GM18505 (cell line): ENCODE measurements around the gene ARHGEF38.

Experiments
- ATAC-seq: cut with Tn5 transposase; IDR thresholded peaks from one replicate; pipeline ENCODE4 v1.9.1; 2021; ENCODE audit not compliant: unreplicated experiment
- POLR2A ChIP-seq: IDR thresholded peaks from 4 replicates; pipeline ENCODE4 v1.6.1; 2011; ENCODE audit warnings: borderline replicate concordance; ENCODE audit not compliant: insufficient read depth, insufficient read length; ENCODE audit errors: extremely low read depth

ARHGEF38 gene, protein sequence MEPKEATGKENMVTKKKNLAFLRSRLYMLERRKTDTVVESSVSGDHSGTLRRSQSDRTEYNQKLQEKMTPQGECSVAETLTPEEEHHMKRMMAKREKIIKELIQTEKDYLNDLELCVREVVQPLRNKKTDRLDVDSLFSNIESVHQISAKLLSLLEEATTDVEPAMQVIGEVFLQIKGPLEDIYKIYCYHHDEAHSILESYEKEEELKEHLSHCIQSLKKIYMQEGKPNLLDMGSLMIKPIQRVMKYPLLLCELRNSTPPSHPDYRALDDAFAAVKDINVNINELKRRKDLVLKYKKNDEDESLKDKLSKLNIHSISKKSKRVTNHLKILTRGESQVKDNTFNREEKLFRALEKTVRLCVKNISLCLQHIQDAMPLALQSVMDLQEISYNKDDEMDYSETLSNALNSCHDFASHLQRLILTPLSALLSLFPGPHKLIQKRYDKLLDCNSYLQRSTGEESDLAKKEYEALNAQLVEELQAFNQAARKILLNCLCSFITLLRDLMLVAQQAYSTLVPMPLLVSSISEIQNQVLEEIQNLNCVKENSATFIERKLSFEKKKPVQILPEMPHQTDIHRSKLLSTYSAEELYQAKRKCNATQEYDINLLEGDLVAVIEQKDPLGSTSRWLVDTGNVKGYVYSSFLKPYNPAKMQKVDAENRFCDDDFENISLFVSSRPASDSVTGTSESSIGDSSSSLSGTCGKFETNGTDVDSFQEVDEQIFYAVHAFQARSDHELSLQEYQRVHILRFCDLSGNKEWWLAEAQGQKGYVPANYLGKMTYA

DNA sequence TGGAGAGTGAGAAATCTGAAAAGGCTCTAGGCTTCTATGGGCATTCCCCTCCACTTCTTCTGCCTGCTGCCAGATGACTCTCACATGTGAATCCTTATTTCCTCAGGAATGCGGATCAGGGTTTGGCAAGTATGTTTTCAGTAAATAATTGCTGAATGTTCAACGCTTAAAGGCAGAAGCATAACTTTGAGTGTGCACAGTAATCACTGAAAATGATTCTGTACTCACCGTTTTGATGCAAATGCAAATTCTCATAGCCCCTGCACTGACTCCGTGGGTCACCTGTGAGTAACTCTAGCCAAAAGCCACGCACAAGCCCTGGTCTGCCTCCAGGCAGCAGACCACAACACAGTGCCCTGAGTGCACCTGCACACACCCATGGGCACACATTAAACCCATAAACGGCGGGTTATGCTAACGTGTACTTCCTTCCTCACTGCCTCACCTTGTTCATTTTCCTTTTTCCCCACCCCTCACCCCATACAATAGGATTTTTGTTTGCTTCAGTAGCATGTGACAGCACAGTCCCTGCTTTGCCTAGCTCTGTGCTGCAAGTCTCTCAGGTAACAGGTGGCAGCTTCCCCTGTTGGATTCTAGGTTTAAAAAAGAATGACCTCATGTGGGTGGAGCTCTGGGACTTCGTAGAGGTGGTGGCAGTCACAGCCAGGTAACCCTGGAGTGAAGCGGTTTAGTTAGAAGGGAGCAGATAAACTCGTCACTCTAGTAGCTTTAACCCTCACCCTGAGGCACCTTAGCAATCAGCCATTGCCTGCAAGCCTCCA lies at the start of gene ARHGEF38:
Gene ARHGEF38 (plus strand): TSS at position 656 of the 782 bp plus-strand sequence. CDS start 146 bp downstream, outside the sequence.
- ATAC-seq: no peak
- TF ChIP-seq POLR2A: no peak

DNA sequence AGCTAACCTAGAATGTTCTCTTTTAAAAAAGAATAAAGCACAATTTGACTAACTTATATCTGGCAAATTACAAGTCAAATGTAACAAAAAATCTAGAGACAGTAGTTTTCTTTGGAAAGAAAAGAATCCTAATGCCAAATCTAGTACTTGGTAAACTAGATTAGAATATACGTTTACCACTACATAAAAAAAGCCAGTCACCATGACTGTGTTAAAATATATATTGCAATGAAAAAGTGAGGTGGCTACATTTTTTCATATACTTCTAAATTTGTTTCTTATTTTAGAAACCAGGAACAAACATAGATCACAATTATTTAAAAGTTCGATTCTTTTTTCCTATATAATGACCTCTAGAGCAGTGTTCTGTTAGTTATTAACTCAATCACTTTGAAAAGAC lies 48.9 kb upstream of the ARHGEF38 start:
- ATAC-seq: no peak
- TF ChIP-seq POLR2A: no peak

DNA sequence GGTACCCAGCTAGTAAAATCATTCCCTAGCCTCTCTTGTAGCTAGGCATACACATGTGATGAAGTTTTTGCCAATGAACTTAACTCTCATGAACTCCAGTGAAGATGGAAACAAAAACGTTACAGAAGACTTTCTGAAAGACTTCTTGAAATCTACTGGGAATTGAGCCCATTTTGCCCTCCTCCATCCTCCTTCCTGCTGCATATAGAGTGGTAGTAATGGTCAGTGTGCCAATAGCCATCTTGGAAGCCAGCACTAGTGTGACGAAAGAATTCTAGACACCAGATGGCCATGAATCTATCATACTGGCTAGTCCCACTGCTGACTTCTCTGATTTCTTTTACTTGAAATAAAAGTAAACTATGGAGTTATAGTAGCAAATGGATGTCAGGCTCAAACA lies 47.7 kb upstream of the ARHGEF38 start:
- TF ChIP-seq POLR2A: no peak
- ATAC-seq: no peak

DNA sequence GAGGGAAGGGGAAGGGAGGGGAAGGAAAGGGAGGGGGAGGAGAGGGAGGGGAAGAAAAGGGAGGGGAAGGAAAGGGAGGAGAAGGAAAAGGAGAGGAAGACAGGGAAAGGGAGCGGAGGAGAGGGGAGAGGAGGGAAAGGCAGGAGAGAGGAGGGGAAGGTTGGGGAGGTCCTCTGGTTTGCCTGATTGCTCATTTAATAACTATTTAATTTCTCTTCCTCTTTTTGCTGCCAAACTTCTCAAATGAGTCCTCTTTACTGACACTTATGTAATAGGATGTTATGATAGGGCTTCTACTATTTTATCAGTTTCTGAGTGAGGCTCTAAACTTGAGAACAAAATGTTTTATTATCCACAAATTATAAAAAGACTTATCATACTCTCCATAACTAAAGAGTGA lies 43.1 kb upstream of the ARHGEF38 start:
- TF ChIP-seq POLR2A: no peak
- peak; percentile 98 for ATAC-seq

DNA sequence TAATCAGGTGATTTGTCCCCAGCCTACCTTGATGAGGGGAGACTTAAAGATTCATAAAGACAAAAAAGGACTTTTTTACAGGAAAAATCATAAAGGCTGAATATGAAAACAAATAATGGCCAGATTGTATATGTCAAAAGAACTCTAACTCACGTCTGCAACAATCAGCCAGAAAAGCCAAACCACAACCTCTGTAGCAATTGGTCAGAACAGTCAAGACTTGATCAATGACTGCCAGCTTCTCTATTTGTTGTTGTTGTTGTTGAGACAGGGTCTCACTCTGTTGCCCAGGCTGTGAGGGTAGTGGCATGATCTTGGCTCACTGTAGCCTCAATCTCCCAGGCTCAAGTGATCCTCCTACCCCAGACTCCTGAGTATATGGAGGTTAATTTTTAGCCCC lies 42.7 kb upstream of the ARHGEF38 start:
- no peak for TF ChIP-seq POLR2A
- no peak for ATAC-seq

- TF ChIP-seq POLR2A: no peak
- no peak for ATAC-seq
These were observed 42.2 kb upstream of the ARHGEF38 start for GRCh38 chr4:105510245-105510644.

DNA sequence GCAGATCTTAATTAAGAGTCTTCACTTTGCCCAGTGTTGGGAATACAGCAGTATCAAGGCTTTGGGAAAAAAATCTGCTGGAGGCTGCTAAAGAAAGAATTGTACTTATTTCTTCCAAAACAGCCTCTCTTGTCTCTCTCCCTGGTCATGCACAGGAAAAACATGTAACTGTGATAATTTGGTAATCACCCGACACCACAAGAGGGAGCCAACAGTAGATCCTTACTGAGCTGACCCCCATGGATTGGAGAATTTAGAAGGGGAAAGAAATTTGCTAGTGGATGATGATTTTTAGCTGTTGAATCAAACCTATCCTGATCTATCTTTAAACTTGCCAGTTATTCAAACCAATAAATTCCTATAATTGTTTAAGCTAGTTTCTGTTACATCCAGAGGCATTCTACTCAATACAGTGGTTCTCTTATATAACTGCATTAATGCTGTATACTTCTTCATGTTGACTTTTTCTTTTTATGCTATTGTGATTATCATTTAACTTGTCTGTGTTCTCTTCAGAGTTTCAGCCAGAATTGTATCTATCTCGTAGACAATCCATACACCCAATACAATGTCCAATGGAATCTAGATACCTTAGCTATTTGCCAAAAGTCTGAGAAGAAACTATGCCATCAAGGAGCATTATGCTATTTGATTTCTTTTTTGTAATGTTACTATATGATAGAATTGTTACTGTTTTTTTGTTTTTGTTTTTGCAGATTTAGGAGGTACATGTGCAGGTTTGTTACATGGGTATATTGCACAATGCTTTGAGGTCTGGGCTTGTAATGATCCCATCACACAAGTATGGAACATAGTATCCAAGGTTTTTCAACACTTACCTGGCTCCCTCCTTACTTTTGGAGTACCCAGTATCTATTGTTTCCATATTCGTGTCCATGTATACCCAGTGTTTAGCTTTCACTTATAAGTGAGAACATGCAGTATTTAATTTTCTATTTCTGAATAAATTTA lies 31.3 kb upstream of the ARHGEF38 start:
- no peak for TF ChIP-seq POLR2A
- ATAC-seq: peak; percentile 74

DNA sequence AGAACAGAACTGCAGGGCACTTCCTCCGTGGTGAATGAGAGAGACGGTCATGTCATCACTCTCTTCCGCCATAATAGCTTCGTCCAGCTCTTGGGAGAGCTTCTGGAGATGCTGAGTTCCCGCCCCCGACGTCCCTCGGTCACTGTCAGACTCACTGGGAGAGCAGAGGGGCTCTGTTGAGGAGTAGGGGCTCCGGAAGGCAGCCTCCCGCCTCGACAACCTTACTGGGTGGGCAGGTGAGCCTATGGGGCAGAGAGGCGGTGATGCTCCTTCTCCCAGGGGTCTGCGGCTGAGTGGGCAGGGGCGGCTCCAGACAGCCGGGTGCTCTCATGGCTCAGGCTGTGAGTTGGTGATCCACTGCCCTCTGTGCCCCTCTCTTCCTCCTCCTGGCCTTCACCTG lies 25.8 kb upstream of the ARHGEF38 start:
- ATAC-seq: no peak
- no peak for TF ChIP-seq POLR2A

GRCh38 chr4:105527081-105527480 lies 25.3 kb upstream of the ARHGEF38 start:
- no peak for ATAC-seq
- TF ChIP-seq POLR2A: no peak

DNA sequence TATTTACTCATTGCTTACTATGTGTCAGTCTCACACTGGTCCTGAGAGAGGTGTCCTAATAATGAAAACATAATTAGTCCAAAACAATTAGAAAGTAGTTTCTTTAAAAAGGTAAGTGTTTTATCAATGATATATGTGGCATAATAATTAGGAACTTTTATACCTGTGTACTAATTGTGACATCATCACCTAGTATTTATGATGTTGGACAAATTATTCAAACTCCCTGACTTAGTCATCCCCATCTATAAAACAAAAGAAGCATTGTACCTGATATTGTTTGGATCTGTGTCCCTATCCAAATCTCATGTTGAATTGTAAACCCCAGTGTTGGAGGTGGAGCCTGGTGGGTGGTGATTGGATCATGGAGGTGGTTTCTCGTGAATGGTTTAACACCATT lies 15.8 kb upstream of the ARHGEF38 start:
- no peak for TF ChIP-seq POLR2A
- no peak for ATAC-seq

- no peak for ATAC-seq
- TF ChIP-seq POLR2A: no peak
These were observed 11.0 kb upstream of the ARHGEF38 start for GRCh38 chr4:105541420-105541819.

GRCh38 chr4:105542039-105542438 lies 10.4 kb upstream of the ARHGEF38 start:
- no peak for TF ChIP-seq POLR2A
- no peak for ATAC-seq
